Thoracic aorta (tissue), 2 donors: ENCODE results near the gene SUPT4H1. TPM values are rescaled to one million over a fixed set of nuclear protein-coding genes. Genes with fewer than 3 reads are reported as not detected.

Experiments
- ATAC-seq: fragments of 150-250 bp; one replicate; pipeline ENCODE4 v1.8.0; 2017; ENCODE audit warnings: low read depth; ENCODE audit not compliant: insufficient number of reproducible peaks, low FRiP score
- DNase-seq: peaks from one replicate; pipeline ENCODE4 v3.0.0-alpha.2; 2020; ENCODE audit warnings: low spot score
- H3K27ac ChIP-seq, 2 donors: fragments of 200-600 bp; sonication (generic); 1 replicate in 1 of 2; 2 replicates in 1 of 2; pipeline ENCODE4 v1.5.1; 2016; ENCODE audit warnings: mild to moderate bottlenecking in 2 of 2, moderate library complexity in 2 of 2
- H3K27me3 ChIP-seq: fragments of 200-600 bp; sonication (generic); replicated peaks from 2 replicates; pipeline ENCODE4 v1.6.0; 2016; ENCODE audit warnings: mild to moderate bottlenecking; ENCODE audit not compliant: insufficient read depth
- H3K36me3 ChIP-seq: fragments of 200-600 bp; sonication (generic); one replicate; pipeline ENCODE4 v1.5.1; 2016
- H3K4me1 ChIP-seq, 2 donors: fragments of 200-600 bp; sonication (generic); 1 replicate in 1 of 2; 2 replicates in 1 of 2; pipeline versions ENCODE4 v1.5.1 to v1.6.0; 2016; ENCODE audit warnings: low read depth in 2 of 2, mild to moderate bottlenecking in 1 of 2; ENCODE audit not compliant: control insufficient read depth in 1 of 2
- H3K4me3 ChIP-seq: fragments of 200-600 bp; sonication (generic); 2 replicates; pipeline ENCODE4 v1.5.1; 2016; ENCODE audit warnings: mild to moderate bottlenecking
- H3K9me3 ChIP-seq: fragments of 200-600 bp; sonication (generic); 2 replicates; pipeline ENCODE4 v1.5.1; 2016
- total RNA-seq, 2 donors: library from RNA; depleted of rRNA; stranded (reverse); fragments of >200 nt; gene quantifications; one replicate each; pipeline versions ENCODE4 v1.1.0 to v1.2.3, GENCODE V29; 2016
- TF ChIP-seq, protein P1 (sequence below): fragments of 200-600 bp; sonication (generic); IDR thresholded peaks from one replicate; pipeline ENCODE4 v1.5.1; 2019; ENCODE audit warnings: antibody characterized with exemption

The SUPT4H1 gene
- total RNA-seq, 2 donors from 2014 or later, result 30.6 to 37.3 TPM

DNA sequence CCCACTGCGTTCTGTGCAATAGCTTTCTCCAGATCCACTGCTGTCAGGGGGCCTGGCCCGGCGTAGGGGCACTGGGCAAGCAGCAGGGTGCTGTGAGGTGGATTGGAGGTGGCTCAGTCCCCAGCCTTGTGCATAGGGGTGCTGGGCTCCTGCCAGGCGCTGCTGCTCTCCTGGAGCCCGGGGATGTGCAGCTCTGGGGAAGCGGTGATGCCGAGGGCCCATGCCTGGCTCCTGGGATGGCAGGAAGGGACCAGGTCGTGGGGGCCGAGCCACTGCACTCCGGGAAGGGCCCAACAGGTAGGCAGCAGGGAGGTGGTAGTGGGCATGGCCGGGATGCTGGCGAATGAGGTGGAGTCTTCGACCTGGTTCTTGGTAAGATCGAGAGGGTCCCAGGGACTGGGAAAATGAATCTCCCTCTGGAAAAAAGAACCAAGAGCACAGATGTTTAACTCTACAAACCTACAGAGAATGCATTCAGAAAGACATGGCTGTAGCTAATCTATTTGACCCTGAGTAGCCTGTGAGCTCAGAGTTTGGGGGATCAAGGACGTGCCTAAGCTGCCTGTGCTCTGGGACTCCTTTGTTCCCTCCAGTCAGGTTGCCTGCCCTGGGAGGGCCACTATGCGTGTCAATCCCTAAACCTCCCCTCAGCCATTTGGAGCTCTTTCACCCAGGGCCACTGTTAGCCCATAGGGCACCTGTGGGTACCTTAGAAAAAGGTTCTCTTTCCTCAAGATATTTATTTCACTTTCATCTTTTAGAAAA lies 6.6 kb upstream of the SUPT4H1 start:
- peaks cover 0 to 2% of the 10 kb centered on the region in 2 donors for H3K4me1 ChIP-seq
- H3K27ac ChIP-seq, result no peak overlapping the region
- DNase-seq (no peak), ATAC-seq (no peak)
- no peaks in the 10 kb centered on the region for H3K9me3 ChIP-seq
- no peak overlapping the region for H3K4me3 ChIP-seq
- TF ChIP-seq, protein P1, sequence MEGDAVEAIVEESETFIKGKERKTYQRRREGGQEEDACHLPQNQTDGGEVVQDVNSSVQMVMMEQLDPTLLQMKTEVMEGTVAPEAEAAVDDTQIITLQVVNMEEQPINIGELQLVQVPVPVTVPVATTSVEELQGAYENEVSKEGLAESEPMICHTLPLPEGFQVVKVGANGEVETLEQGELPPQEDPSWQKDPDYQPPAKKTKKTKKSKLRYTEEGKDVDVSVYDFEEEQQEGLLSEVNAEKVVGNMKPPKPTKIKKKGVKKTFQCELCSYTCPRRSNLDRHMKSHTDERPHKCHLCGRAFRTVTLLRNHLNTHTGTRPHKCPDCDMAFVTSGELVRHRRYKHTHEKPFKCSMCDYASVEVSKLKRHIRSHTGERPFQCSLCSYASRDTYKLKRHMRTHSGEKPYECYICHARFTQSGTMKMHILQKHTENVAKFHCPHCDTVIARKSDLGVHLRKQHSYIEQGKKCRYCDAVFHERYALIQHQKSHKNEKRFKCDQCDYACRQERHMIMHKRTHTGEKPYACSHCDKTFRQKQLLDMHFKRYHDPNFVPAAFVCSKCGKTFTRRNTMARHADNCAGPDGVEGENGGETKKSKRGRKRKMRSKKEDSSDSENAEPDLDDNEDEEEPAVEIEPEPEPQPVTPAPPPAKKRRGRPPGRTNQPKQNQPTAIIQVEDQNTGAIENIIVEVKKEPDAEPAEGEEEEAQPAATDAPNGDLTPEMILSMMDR, result no peak
- no peaks in the 10 kb centered on the region for H3K27me3 ChIP-seq
- H3K36me3 ChIP-seq, result no peaks in the 10 kb centered on the region

DNA sequence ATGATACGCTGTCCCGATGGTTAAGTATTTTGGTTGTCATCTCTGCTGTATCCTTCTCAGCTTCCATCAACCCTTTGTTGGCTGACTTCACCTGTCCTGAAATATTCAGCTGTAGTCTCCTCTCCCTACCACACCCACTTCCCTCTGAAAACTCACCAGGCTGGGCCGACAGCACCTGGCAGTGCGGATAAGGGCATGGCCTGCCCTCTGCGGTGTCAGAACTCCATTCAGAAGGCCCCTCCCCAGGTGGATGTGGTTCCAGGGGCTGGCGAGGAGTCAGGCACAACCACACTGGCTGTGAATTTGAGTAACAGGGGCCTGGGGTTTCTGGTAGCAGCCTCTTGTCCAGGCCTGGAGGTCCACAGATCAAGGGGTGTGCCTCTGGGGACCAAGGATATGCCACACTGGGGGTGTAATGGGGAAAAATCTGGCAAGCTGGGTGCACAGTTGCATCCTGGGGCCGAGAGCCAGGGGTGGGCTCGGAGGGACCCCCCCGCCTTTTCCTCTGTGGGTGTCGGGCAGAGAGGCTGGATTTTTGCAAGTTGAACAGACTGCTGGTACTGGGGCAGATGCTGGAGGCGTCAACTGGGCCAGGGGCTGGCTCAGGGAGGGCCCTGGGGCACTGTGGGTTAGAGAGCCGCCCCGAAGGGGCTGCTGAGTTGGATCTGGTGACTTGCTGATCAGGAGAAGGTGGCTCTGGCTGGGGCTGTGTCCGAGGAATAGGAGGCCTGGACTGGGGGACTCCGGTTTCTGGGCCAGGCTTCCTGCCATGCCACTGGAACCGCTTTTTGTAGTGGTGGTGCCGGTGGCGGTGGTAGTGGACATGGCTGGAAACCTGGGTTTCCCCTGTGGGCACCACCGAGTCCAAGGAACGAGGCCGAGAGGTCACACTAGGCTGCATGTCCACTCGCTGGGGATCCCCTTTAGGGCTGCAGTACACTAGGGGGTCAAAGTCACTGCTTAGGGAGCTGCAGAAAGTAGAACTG lies 5.6 kb upstream of the SUPT4H1 start:
- Histone ChIP-seq H3K27ac (no peak overlapping the region), H3K27me3 (no peaks in the 10 kb centered on the region), H3K4me3 (no peak overlapping the region), H3K9me3 (no peaks in the 10 kb centered on the region), H3K36me3 (no peaks in the 10 kb centered on the region), H3K4me1 (peaks cover 7 to 11% of the 10 kb centered on the region in 2 donors)
- DNase-seq, result no peak
- ATAC-seq, result no peak
- TF ChIP-seq, protein P1, result no peak

DNA sequence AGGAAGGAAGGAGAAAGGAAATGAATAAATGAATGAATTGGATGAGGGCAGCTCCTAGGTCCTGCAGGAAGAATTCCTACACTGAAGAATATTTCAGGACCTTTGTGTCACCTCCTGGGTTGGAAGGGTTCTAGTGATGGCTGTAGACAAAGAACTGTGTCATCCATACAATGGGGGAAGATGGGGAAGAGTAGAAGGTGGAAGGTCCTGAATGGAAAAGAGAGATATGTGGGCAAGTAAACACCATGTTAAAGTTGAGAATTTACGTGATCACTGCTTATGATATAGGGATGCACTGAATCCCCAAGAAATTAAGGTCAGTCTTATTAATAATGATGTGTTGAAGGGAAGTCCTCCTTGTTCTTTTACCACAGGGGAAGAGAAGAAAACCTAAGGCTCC lies 4.2 kb upstream of the SUPT4H1 start:
- no peak overlapping the region for H3K4me3 ChIP-seq
- H3K27ac ChIP-seq, result no peak overlapping the region
- H3K36me3 ChIP-seq, result no peaks in the 10 kb centered on the region
- H3K9me3 ChIP-seq, result no peaks in the 10 kb centered on the region
- H3K4me1 ChIP-seq, result peaks cover 10 to 16% of the 10 kb centered on the region in 2 donors
- H3K27me3 ChIP-seq, result no peaks in the 10 kb centered on the region
- no peak for DNase-seq
- ATAC-seq, result no peak
- TF ChIP-seq, protein P1, result no peak

DNA sequence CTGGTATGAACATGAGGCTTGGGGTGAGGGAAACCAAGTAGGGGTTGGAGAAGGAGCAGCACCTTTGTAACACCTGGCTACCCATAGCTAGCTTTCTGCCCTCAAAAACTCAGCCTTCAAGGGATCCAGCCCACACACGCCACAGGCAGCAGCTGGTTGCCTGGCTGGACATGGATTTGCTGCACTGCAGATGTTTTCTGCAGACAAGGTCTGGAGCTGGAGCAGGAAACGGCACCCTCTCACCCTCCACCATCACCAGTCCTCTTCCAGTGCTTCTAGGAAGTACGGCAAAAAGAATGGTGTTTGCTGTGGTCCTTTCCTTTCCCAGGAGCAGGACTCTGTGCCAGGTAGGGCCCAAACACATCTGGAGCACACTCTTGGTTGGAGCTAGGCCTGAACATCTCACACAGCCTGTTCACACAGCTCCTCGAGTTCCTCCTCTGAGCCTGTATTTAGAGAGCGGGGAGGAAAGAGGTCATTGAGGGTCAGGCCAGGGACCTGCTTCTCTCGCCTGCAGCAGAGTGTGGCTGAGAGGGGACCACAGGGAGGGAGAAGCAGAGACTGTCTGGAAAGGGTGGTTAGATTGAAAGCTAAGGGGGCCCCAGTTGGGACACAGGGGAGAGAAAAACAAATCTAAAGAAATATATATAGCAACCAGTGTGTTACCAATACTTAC lies 2.7 kb upstream of the SUPT4H1 start:
- no peak overlapping the region for H3K27ac ChIP-seq
- DNase-seq (no peak), ATAC-seq (no peak)
- peaks cover 13 to 21% of the 10 kb centered on the region in 2 donors for H3K4me1 ChIP-seq
- no peak overlapping the region for H3K4me3 ChIP-seq
- peaks cover 5% of the 10 kb centered on the region for H3K36me3 ChIP-seq
- H3K27me3 ChIP-seq, result no peaks in the 10 kb centered on the region
- TF ChIP-seq, protein P1, result no peak
- H3K9me3 ChIP-seq, result no peaks in the 10 kb centered on the region
